NOMO-1 treated with DMSO at 0.1 percent for 48 hours (cell line): ENCODE measurements around the gene FRY.
A peak's percentile ranks its signal among the peaks of the same experiment; 100 is the strongest.

Experiments
- DNase-seq: peaks from one replicate; lab custom pipeline; 2025; ENCODE audit not compliant: unreplicated experiment; lab: John Stamatoyannopoulos, UW

The FRY gene

DNA sequence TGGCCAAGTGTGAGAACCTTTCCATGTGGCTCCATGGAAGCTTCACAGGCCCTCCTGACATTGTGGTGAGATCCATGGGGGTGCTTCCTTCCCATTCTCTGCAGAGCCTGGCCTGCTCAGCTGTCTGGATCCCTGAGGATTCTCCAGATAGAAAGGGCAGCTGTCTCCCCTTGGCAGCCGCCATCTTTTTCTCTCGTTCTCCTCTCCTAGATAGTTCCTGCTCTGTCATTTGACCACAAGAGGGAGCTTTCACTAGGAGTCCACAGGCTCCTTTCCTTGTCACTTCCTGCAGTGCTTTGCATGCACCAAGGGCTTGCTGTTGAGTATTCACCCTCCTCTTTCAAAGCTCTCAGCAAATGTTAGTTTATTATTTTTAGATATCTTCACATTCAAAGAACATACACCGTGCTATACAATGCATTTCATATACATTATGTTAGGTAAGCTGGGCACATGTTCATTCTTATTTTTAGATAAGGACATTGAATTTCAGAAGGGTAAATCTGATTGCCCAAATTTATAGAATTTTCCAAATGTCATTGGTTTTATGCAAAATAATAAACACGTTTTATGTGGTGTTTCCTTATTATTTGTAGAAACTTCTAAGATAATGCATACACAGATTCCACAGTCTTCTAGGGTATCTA, 133.2 kb downstream of the FRY start:
- peak; percentile 68 for DNase-seq

DNA sequence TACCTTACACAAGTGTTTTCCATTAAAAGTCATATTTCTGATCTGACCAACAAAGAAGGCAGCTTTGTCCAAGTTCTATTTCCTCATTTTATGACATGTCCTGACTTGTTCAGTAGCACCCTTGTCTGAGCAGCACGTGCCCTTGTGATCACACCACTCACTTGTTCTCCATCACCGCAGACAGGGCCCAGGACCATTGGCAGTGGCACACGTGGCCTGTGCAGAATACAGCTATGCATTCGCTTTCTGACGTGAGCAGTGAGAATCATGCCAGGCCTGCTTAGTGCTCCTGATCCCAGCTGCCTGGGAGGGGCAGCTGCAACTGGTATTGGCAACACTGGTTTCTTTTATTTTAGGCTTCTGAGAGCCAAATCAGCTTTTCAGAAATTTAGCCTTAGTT, 134.2 kb downstream of the FRY start:
- peak; percentile 78 for DNase-seq

DNA sequence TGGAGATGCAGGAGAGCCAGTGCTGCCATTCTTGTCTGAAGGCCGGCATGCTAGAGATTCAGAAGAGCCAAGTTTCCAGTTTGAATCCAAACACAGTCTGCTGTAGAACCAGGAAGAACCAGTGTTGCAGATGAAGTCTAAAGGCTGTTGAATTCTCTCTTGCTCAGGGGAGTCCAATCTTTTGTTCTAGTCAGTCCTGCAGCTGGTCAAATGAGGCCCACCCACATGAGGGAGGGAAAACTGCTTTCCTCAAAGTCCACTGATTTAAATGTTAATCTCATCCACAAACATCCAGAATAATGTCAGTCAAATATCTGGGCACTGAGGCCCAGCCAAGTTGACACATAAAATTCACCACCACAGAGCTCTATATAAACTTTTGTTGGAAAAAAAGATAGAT, 136.6 kb downstream of the FRY start:
- DNase-seq: no peak

DNA sequence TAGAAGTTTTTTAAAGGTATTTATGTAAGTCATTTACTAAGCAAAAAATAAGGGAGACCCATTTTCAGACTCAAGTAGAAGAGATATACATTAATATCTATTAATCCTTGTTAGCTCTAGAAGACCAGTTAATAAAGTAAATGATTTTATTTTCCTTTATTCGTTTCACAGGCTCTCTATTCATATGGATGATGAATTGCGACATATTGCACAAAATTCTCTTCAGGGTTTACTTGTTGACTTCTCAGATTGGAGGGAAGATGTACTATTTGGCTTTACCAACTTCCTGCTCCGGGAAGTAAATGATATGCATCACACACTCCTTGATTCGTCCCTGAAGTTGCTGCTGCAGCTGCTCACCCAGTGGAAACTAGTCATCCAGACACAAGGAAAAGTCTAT, 139.3 kb downstream of the FRY start:
- DNase-seq: no peak

DNA sequence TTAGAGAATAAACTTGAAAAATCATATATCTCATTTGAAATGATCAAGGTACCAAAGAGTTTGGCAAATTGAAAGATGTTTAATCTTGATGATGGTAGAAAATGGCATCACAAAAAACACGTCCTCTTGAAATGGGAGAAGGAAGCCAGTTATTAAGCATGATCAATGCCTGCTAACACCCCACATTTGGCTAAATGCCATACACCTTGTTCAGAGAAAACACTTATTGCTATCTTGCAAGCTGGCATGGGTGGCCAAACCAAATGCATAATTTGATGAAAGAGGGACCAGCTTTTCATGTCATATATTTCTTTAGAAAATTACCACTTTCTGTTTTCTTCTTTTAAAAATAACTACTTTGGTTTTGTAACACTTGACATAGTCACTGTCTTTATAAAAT, 142.3 kb downstream of the FRY start:
- no peak for DNase-seq

DNA sequence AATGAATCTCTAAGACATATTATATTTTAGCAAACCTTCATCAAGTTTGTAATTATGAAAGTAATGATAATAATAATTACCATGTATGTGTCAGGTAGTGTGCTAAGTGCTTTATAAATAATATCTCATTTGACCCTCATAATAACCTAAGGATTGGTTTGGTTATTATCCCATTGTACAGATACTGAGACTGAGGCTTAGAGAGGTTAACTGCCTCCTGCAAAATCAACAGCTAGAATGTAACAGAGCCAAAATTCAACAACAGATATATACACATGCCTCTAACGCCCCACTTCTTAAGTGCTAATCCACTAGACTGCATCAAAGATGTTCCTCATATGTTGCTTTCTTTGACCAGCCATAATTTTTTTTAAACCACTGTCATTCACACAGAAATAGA, 142.8 kb downstream of the FRY start:
- no peak for DNase-seq

DNA sequence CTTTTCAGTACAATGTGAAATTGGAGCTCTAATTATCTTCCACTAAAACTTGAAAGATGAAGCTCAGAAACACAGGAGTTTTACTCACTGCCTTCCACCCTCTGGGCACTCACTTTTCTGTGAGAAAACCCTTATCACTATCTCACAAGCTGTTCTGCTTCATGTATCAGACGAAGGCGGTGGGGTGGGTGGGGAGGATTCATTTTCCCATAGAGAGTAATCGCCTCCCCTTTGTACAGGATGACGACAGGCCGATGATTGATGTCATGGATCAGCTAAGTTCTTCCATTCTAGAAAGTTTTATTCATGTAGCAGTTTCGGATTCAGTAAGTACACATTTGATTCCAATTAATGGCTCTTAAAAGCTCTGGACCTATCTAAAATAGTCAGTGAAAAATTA, 143.7 kb downstream of the FRY start:
- DNase-seq: no peak

DNA sequence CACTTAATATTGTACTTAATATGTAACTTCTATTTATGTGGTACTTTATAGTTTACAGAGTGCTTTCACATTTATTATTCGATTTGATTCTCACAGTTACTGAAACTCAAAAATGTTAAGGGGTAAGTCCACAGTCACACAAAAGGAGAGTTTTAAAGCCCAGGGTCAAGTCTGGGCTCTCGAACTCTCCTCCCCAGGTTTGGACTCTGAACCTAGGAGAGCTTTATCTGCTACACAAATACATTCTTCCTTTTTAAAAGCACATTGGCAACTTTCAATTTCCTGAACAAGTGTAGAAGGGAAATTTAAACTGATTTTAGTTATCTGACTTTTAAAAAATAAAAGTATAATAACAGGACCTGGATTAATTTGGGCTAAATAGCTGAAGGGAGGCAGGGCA, 144.4 kb downstream of the FRY start:
- DNase-seq: no peak

DNA sequence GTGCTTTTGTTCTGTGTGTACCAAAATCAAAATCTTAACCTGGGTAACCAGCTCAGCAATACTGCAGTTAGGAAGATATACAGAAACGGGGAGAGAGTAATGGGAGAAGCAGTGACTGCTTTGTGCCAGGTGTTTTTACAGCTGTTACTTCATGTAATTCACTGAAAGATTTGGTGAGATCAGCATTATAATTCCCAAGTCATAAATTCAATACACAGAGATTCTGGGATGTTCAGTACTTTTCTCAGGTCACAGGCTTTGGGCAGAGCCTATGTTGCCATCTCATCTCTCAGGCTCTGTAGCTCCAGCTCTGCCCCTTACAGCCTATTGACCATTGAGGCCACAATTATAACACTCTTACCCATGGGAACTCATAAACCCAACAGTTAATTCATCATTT, 145.1 kb downstream of the FRY start:
- no peak for DNase-seq

DNA sequence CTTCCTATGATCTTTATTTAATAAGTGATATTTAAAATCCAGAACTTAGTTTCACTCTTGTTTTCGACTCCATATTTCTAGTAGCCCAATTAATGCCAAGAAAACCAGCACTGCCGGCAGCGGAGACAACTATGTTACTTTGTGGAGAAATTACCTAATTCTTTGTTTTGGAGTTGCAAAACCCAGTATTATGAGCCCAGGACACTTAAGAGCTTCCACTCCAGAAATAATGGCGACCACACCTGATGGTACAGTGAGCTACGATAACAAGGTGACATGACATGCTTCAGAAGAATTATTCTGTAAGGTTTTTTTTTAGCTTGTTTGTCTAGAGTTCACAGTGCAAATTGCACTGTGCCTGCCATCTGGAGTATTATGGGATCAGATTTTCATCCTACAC, 147.2 kb downstream of the FRY start:
- DNase-seq: no peak

DNA sequence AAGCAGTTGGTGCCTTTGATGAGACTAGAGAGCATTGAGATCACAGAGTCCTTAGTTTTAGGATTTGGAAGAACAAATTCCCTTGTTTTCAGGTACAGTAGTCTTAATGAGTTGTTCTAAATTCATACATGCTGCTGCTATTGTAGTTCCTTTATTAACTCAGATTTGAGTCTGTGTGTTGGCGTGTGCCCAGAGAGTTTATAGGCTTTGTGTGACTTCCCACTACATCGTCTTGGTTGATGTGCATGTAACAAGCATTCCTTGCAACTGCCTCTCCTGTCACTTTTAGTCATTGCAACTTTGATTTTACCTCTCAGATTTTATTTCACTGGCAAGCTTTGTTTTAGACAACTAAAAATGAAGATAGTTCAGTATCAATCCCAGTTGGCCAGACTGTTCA, 148.1 kb downstream of the FRY start:
- no peak for DNase-seq

DNA sequence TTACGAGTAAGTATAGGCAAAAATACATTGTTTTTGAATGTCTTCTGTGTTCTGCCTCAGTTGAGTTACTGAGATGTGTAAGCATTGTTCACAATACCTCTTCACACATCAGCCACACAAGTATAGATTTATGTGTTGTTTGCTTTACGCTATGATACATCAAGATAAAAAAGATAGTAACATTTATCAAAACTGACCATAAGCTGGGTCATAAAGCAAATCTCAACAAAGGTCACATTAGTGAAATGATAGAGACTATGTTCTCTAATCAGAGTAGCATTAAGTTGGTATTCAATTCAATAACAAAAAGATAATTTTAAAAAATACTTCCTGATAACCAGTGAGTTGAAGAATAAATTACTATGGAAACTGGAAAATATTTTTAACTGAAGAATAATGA, 156.1 kb downstream of the FRY start:
- no peak for DNase-seq

DNA sequence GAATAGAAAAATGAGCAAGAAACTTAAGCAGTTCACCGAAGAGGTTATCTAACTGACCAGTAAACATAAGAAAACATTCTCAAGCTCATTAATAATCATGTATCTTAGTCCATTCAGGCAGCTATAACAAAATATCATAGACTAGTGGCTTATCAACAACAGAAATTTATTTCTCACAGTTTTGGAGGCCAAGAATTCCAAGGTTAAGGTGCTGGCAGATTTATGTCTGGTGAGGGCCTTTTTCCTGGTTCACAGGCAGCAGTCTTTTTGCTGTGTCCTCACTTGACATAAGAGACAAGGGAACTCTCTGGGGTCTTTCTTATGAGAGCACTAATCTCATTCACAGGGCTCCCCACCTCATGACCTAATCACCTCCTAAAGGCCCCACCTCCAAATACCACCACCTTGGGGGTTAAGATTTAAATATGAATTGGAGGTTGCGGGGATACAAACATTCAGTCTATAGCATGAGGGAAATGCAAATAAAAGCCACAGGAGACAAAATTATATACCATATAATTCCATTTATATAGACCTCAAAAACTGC, 160.0 kb downstream of the FRY start:
- no peak for DNase-seq

DNA sequence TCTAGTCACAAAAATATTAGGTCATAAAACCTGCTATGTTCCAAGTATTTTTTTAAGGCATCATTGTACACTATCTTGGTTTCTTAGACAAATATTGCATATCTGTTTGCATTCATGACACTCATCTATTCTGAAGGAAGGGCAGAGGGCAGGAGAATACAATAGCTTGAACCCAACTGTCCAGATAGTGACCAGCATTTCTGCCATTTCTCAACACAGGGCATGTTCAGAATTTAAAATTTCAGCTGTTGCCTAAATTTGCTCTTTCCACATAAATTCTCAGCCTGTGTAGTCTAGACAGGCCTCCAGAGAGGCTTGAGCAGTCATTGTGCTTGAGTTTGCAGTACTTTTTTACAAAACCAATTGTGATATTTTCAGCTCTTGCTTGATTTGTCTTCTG, 164.1 kb downstream of the FRY start:
- DNase-seq: no peak

DNA sequence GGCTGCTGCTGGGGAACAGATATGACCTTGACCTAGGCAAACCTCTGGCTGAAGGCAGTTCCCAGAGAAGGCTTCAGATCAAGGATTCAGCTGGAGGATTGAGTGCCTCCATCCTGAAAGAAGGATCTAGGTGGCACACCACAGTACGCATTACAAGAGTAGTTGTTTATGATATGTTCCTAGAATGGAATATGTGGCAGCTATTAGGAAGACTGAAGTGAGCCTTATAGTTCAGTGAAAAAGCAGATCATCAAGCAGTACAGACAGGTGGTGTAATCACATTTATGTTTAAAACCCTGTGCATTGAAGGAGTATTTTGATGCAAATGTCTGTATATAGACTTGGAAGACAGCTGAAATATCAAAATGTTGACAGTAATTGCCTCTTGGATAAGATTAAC, 167.6 kb downstream of the FRY start:
- DNase-seq: no peak

DNA sequence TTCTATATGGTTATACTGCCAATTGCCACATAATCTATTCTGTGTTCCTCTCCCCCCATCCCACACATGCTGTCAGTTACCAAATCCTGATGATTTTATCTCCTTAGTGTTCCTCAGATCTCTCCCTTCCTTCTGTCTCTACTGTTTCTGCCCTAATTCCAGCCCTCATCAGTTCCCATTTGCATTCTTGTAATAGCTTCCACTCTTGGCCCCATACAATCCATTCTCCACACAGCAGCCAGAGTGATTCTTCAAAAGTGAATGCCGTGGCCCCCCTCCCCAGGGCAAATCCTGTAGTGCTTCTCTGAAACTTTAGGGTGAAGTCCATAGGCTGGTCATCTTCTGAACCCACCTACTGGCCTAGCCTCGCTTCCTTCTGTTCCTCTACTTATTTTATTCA, 169.2 kb downstream of the FRY start:
- DNase-seq: no peak

DNA sequence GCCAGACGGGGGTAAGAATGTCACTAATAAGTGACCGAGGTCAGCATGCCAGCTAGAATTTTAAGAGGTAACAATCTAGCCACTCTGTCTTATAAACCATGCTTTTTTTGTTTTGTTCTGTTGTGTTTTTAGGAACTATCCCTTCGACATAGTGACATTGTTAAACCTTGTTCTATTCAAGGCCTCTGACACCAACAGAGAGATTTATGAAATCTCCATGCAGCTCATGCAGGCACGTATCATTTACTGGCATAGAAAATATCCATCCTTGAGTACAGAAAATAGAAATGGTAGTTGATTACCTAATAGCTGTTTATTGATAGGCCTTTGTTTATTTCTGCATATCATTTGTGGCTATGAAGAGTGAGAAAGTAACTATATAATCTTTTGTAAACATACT, 170.2 kb downstream of the FRY start:
- DNase-seq: no peak

DNA sequence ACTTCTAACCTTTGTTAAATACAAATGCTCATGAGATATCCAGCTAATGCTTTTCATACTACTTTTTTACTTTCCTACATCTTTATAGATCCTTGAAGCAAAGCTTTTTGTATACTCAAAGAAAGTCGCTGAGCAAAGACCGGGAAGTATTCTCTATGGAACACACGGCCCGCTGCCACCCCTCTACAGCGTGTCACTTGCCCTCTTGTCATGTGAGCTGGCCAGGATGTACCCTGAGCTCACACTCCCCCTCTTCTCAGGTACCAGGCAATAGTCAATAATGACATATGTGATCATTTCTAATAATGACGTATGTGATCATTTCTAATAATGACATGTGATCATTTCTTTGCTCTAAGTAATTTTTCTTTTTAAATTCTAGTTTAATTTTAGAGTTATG, 170.7 kb downstream of the FRY start:
- DNase-seq: no peak

DNA sequence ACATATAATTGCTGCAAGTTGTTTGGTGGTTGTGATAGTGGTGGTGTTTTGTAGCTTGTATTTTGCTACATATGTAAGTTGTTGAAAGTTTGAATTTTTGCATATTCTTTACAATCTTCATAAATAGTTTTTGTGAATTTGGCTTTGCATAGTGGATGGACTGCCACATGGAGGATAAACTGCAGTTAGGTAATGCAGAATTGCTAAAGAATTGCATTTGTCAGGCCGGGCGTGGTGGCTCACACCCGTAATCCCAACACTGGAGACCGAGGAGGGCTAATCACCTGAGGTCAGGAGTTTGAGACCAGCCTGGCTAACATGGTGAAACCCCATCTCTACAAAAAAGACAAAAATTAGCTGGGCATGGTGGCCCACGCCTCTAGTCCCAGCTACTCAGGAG, 171.6 kb downstream of the FRY start:
- no peak for DNase-seq

DNA sequence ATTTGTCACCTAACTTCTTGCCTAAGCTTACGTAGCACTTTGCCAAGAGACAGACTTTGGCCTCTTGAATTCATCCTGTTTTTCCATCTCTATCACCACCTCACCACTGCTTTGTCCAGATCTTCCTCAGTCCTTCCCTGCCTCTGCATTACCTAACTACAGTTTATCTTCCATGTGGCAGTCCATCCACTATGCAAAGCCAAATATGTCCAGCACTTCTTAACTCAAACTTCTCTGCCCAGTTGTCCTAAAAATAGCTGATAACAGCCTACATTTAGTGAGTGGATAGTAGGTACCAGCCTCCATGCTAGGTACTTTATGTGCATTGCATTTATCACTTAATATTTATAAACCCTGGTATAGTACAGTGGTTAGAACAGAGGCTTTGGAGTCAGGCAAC, 172.2 kb downstream of the FRY start:
- no peak for DNase-seq

DNA sequence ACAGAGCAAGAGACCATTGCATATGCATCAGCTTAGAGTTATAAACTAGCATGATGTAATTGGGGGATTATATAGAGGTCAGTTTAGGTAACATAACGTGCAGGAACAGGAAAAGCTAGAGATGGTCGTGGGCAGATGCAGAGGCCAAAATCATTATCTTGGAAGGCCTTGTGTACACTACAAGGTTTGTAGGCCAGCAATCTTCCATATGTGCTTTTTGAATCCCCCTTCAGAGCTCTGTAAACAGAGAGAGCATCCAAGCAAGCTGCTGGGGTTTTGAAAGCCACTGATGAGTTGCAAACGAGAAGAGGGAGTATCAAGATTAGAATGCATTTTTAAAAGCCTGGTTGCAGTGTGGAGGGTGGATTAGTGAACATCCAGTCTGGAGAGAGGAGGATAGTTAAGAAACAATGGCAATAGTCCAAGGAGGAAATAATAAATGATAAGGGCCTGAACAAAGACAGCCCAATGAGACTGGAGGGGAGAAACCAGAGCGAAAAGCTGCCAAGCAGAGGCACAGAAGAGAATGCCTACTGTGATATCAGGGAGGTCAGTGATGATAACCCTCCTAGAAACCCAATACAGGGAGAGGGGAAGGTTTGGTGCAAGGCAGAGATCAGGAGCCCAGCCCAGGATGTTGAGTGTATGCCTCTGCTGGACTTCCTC, 174.0 kb downstream of the FRY start:
- no peak for DNase-seq

DNA sequence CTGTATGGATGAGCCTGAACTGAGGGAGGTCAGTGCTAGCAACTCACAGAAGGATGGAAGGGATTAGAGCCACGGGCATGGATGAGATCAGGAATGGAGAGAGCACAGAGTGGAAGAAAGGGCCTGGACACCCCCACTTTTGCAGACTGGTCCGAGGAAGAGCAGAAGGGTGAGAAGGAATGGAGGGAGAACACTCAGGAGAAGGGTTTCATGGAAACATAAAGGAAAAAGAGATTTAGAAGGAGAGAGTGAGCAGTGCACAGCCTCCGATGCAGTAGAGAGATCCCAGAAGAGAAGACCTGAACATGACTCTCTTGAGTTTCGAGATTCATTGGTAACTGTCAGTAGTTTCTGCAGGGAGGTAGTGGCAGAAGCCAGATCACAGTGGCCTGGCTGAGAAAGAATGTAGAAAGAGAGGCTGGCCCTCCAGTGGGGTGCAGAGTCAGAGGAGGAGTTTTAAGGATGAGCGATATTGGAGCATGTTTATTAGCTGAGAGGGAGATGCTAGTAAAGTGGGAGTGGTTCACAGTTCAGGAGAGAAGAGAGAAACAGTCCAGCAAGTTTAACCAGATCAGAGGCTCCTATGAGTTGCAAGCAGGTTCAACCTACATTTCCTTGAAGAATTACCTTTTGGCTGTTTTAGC, 174.6 kb downstream of the FRY start:
- DNase-seq: no peak
